HL-60 (cell line): ENCODE measurements around the gene KCTD4.

Experiments used
- GABPA ChIP-seq: IDR thresholded peaks from 2 replicates; pipeline ENCODE4 v1.6.1; 2012; ENCODE audit warnings: low read depth
- POLR2AphosphoS5 ChIP-seq: IDR thresholded peaks from 2 replicates; pipeline ENCODE4 v1.6.1; 2012; ENCODE audit warnings: low read depth
- SPI1 ChIP-seq: IDR thresholded peaks from 2 replicates; pipeline ENCODE4 v1.6.1; 2012; ENCODE audit warnings: low read depth, mild to moderate bottlenecking, borderline replicate concordance
- TF ChIP-seq, protein P1 (sequence below): IDR thresholded peaks from one replicate; pipeline ENCODE4 v1.5.1; 2011; ENCODE audit warnings: low read length, control low read depth, inconsistent platforms; ENCODE audit not compliant: insufficient read depth
- TF ChIP-seq, protein P2 (sequence below): IDR thresholded peaks from 2 replicates; pipeline ENCODE4 v1.6.1; 2012; ENCODE audit warnings: low read depth; ENCODE audit not compliant: insufficient replicate concordance

DNA sequence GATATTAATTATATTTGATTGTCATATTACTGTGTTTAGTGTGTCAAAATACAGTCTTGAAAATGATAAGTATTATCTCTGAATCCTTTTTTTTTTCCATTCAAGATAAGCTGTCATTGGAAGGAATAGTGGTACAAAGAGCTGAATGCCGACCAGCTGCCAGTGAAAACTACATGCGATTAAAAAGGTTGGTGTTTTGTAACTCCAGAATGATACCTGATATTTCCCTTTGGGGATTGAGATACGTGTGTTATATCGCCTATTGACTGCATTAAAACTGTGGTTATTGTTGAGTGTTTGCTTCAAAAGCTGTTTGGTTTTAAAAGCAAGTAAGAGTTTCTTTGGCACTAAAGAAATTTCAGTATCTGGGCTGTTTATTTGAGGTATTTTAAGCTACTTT, 6.5 kb upstream of the KCTD4 start:
- no peak for TF ChIP-seq POLR2AphosphoS5
- TF ChIP-seq, protein P1, sequence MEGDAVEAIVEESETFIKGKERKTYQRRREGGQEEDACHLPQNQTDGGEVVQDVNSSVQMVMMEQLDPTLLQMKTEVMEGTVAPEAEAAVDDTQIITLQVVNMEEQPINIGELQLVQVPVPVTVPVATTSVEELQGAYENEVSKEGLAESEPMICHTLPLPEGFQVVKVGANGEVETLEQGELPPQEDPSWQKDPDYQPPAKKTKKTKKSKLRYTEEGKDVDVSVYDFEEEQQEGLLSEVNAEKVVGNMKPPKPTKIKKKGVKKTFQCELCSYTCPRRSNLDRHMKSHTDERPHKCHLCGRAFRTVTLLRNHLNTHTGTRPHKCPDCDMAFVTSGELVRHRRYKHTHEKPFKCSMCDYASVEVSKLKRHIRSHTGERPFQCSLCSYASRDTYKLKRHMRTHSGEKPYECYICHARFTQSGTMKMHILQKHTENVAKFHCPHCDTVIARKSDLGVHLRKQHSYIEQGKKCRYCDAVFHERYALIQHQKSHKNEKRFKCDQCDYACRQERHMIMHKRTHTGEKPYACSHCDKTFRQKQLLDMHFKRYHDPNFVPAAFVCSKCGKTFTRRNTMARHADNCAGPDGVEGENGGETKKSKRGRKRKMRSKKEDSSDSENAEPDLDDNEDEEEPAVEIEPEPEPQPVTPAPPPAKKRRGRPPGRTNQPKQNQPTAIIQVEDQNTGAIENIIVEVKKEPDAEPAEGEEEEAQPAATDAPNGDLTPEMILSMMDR, result no peak
- TF ChIP-seq, protein P2, sequence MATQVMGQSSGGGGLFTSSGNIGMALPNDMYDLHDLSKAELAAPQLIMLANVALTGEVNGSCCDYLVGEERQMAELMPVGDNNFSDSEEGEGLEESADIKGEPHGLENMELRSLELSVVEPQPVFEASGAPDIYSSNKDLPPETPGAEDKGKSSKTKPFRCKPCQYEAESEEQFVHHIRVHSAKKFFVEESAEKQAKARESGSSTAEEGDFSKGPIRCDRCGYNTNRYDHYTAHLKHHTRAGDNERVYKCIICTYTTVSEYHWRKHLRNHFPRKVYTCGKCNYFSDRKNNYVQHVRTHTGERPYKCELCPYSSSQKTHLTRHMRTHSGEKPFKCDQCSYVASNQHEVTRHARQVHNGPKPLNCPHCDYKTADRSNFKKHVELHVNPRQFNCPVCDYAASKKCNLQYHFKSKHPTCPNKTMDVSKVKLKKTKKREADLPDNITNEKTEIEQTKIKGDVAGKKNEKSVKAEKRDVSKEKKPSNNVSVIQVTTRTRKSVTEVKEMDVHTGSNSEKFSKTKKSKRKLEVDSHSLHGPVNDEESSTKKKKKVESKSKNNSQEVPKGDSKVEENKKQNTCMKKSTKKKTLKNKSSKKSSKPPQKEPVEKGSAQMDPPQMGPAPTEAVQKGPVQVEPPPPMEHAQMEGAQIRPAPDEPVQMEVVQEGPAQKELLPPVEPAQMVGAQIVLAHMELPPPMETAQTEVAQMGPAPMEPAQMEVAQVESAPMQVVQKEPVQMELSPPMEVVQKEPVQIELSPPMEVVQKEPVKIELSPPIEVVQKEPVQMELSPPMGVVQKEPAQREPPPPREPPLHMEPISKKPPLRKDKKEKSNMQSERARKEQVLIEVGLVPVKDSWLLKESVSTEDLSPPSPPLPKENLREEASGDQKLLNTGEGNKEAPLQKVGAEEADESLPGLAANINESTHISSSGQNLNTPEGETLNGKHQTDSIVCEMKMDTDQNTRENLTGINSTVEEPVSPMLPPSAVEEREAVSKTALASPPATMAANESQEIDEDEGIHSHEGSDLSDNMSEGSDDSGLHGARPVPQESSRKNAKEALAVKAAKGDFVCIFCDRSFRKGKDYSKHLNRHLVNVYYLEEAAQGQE, result no peak
- no peak for TF ChIP-seq SPI1
- no peak for TF ChIP-seq GABPA
